Measurements from ENCODE around the gene PTGFR. TPM values are rescaled to one million over a fixed set of nuclear protein-coding genes. Genes with fewer than 3 reads are reported as not detected.
A peak's percentile ranks its signal among the peaks of the same experiment; 100 is the strongest.

PTGFR gene, protein sequence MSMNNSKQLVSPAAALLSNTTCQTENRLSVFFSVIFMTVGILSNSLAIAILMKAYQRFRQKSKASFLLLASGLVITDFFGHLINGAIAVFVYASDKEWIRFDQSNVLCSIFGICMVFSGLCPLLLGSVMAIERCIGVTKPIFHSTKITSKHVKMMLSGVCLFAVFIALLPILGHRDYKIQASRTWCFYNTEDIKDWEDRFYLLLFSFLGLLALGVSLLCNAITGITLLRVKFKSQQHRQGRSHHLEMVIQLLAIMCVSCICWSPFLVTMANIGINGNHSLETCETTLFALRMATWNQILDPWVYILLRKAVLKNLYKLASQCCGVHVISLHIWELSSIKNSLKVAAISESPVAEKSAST
- not detected for total RNA-seq (2021; ENCODE audit: unreplicated experiment)
- not detected in 2 replicates for polyA plus RNA-seq (2012)
- percentile 3 among the genes with signal in this experiment for Bru-seq, nascent RNA
- BruChase-seq, experiment 1, labeled RNA remaining after a 6-hour chase = percentile 5 among the genes with signal in this experiment
- percentile 4 among the genes with signal in this experiment for BruChase-seq, experiment 2, labeled RNA remaining after a 2-hour chase
- long read RNA-seq = 0 reads

- ChIA-PET RAD21 (ENCODE audit: low non-redundant PET in 1 of 2, low total read pairs in 2 of 2, uncharacterized antibody in 2 of 2, unreplicated experiment in 2 of 2) (no interaction called here), POLR2A (no interaction called here), CTCF (no interaction called here)
- DNase-seq (ENCODE audit: low read depth, low spot score) (no peak), ATAC-seq (no peak)
- Histone ChIP-seq H3K79me2 (ENCODE audit: insufficient read depth, low read length) (no peaks in the 10 kb centered on the region), H3K4me1 (ENCODE audit: control insufficient read depth in 1 of 2, insufficient read depth in 2 of 2, low read length in 2 of 2) (no peaks in the 10 kb centered on the region), H3K27me3 (ENCODE audit: insufficient read depth, low read length) (no peaks in the 10 kb centered on the region), H3K36me3 (ENCODE audit: control insufficient read depth in 1 of 2, insufficient read depth in 2 of 2, low read length in 2 of 2) (no peaks in the 10 kb centered on the region), H3K27ac (ENCODE audit: low read depth, low read length) (no peak within 1 kb of the TSS), H3K9ac (ENCODE audit: low read length) (no peak within 1 kb of the TSS), H3K4me3 (replicated peaks in 1 of 2; ENCODE audit: low read depth in 1 of 2, low read length in 2 of 2) (no peak within 1 kb of the TSS), H4K20me1 (ENCODE audit: insufficient read depth) (no peaks in the 10 kb centered on the region), H3K9me3 (ENCODE audit: control insufficient read depth in 1 of 2, insufficient read depth in 1 of 2, low read depth in 1 of 2, low read length in 2 of 2) (no peaks in the 10 kb centered on the region), H3K9me2 (ENCODE audit: insufficient read depth) (no peaks in the 10 kb centered on the region), H3K4me2 (ENCODE audit: low read length) (no peak within 1 kb of the TSS), H2AFZ (ENCODE audit: low read depth, low read length, poor library complexity, severe bottlenecking) (no peak within 1 kb of the TSS)
- TF ChIP-seq JUND (IDR thresholded peaks at IDR 0.05) (no peak), POLR2AphosphoS5 (IDR thresholded peaks at IDR 0.05; ENCODE audit: low read depth, low read length) (no peak), SRF (IDR thresholded peaks at IDR 0.05; ENCODE audit: low read depth) (no peak), ELF1 (IDR thresholded peaks at IDR 0.05; ENCODE audit: borderline replicate concordance, low read depth) (no peak), ZNF274 (IDR thresholded peaks at IDR 0.05; ENCODE audit: low read depth, low read length) (no peak), ATF3 (IDR thresholded peaks at IDR 0.05) (no peak)
- TF ChIP-seq, protein P1, sequence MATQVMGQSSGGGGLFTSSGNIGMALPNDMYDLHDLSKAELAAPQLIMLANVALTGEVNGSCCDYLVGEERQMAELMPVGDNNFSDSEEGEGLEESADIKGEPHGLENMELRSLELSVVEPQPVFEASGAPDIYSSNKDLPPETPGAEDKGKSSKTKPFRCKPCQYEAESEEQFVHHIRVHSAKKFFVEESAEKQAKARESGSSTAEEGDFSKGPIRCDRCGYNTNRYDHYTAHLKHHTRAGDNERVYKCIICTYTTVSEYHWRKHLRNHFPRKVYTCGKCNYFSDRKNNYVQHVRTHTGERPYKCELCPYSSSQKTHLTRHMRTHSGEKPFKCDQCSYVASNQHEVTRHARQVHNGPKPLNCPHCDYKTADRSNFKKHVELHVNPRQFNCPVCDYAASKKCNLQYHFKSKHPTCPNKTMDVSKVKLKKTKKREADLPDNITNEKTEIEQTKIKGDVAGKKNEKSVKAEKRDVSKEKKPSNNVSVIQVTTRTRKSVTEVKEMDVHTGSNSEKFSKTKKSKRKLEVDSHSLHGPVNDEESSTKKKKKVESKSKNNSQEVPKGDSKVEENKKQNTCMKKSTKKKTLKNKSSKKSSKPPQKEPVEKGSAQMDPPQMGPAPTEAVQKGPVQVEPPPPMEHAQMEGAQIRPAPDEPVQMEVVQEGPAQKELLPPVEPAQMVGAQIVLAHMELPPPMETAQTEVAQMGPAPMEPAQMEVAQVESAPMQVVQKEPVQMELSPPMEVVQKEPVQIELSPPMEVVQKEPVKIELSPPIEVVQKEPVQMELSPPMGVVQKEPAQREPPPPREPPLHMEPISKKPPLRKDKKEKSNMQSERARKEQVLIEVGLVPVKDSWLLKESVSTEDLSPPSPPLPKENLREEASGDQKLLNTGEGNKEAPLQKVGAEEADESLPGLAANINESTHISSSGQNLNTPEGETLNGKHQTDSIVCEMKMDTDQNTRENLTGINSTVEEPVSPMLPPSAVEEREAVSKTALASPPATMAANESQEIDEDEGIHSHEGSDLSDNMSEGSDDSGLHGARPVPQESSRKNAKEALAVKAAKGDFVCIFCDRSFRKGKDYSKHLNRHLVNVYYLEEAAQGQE (IDR thresholded peaks at IDR 0.05; ENCODE audit: low read depth) = no peak
- BruUV-seq (replicated peaks) = no TSS peak
- intact Hi-C loops (cut with micrococcal nuclease) = no loop called here
Observed at GRCh38 chr1:78490861-78491450, at the start of gene PTGFR. TSS of gene PTGFR (plus strand) at chr1:78490974. CDS start at chr1:78492744, 1,770 bp downstream.
